Uterus (tissue), 2 donors: ENCODE data around the gene FAM241A.

Experiments used
- POLR2A ChIP-seq, 2 donors: fragments of 450-650 bp; IDR thresholded peaks; one replicate each; pipeline ENCODE4 v1.6.1; 2016; ENCODE audit warnings: antibody characterized with exemption in 2 of 2, mild to moderate bottlenecking in 1 of 2, moderate library complexity in 1 of 2
- TF ChIP-seq, protein P1 (sequence below), 4 experiments: fragments of 200-600 bp in 2 of 4; fragments of 450-650 bp in 2 of 4; sonication (generic) in 2 of 4; IDR thresholded peaks; one replicate each; pipeline ENCODE4 v1.5.1; 2016 to 2019; ENCODE audit warnings: antibody characterized with exemption in 4 of 4, mild to moderate bottlenecking in 2 of 4, moderate library complexity in 1 of 4

DNA sequence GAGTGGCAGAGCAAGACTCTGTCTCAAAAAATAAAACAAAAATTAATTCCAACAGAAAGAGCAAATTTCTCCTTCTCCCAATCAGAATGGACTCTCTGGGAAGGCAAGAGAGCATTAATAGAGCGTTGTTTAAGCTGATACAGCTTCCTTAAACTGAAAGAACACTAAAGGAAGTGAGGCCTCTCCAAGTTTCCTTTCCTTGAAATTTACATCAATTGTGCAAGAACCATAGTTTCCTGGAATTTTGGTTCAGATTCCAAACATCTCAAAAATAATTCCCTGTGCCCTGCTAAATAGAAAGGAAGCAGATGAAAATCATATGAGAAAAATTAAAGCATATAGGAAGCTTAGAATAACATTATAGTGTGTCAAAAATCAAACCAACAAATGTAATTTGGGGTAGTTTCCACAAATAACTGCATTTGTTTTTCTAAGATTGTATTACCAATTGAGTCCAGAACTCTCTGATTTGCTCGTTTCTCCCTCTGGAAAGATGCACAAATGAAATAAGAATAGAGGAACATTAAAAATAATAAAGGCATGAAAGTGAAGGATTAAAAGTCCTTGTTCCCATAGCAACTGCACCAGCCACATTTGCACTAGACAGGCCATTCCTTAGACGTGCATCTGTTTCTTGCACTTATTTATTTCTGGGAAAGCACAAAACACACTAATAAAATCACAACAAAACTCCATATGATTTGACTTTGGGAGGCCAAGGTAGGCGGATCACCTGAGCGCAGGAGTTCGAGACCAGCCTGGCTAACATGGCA lies 3.7 kb upstream of the FAM241A start:
- TF ChIP-seq, protein P1, sequence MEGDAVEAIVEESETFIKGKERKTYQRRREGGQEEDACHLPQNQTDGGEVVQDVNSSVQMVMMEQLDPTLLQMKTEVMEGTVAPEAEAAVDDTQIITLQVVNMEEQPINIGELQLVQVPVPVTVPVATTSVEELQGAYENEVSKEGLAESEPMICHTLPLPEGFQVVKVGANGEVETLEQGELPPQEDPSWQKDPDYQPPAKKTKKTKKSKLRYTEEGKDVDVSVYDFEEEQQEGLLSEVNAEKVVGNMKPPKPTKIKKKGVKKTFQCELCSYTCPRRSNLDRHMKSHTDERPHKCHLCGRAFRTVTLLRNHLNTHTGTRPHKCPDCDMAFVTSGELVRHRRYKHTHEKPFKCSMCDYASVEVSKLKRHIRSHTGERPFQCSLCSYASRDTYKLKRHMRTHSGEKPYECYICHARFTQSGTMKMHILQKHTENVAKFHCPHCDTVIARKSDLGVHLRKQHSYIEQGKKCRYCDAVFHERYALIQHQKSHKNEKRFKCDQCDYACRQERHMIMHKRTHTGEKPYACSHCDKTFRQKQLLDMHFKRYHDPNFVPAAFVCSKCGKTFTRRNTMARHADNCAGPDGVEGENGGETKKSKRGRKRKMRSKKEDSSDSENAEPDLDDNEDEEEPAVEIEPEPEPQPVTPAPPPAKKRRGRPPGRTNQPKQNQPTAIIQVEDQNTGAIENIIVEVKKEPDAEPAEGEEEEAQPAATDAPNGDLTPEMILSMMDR (IDR thresholded peaks at IDR 0.05): no peak
- TF ChIP-seq POLR2A (IDR thresholded peaks at IDR 0.05): no peak
